Kidney capillary endothelial cell (primary cell): ENCODE measurements around the gene CHD5.

ENCODE experiments used
- DNase-seq: peaks from one replicate; pipeline ENCODE4 v3.0.0-alpha.2; 2018; ENCODE audit warnings: low spot score

Gene CHD5

GRCh38 chr1:6200188-6200809 lies 20.2 kb upstream of the CHD5 start:
- DNase-seq, result no peak

GRCh38 chr1:6199298-6200187 lies 19.4 kb upstream of the CHD5 start, which contains the start of gene RPL22:
TSS of gene RPL22 (minus strand) at chr1:6199595. CDS start at chr1:6199573, 22 bp downstream.
- DNase-seq, result peak; percentile 99

GRCh38 chr1:6198646-6199297 lies 18.7 kb upstream of the CHD5 start:
- no peak for DNase-seq

GRCh38 chr1:6197746-6198427 lies 17.8 kb upstream of the CHD5 start:
- no peak for DNase-seq

- no peak for DNase-seq
These were observed 11.8 kb upstream of the CHD5 start for GRCh38 chr1:6191968-6192367.

- DNase-seq, result no peak
These were observed 8.3 kb upstream of the CHD5 start for GRCh38 chr1:6188466-6188865.

GRCh38 chr1:6185635-6186382 lies 5.7 kb upstream of the CHD5 start:
- no peak for DNase-seq

- no peak for DNase-seq
These were observed 5.0 kb upstream of the CHD5 start for GRCh38 chr1:6185151-6185550.

GRCh38 chr1:6184083-6184783 lies 4.1 kb upstream of the CHD5 start:
- no peak for DNase-seq

- DNase-seq, result no peak
These were observed 3.4 kb upstream of the CHD5 start for GRCh38 chr1:6183520-6183989.

- DNase-seq, result no peak
These were observed 1.2 kb upstream of the CHD5 start for GRCh38 chr1:6181347-6181770.

- DNase-seq, result no peak
These were observed 688 bp upstream of the CHD5 start for GRCh38 chr1:6180707-6181311.

GRCh38 chr1:6179564-6180175 lies 451 bp downstream of the CHD5 start:
- DNase-seq, result no peak

GRCh38 chr1:6178751-6179563 lies 1.2 kb downstream of the CHD5 start:
- DNase-seq, result no peak

- no peak for DNase-seq
These were observed 2.3 kb downstream of the CHD5 start for GRCh38 chr1:6177681-6178380.

- DNase-seq, result no peak
These were observed 3.3 kb downstream of the CHD5 start for GRCh38 chr1:6176779-6177178.

- DNase-seq, result no peak
These were observed 4.7 kb downstream of the CHD5 start for GRCh38 chr1:6175411-6175828.
